Duodenal mucosa (tissue), 2 donors: ENCODE measurements around the gene TPRG1.

Experiments
- H3K27ac ChIP-seq: one replicate; pipeline ENCODE4 v1.7.0; 2013; ENCODE audit warnings: low read depth, low read length
- H3K27me3 ChIP-seq, 2 donors: one replicate each; pipeline ENCODE4 v1.7.0; 2013; ENCODE audit warnings: low read length in 2 of 2, control low read depth in 1 of 2; ENCODE audit not compliant: insufficient read depth in 2 of 2, control insufficient read depth in 1 of 2
- H3K36me3 ChIP-seq, 2 donors: one replicate each; pipeline ENCODE4 v1.7.0; 2013; ENCODE audit warnings: low read length in 2 of 2, control low read depth in 1 of 2; ENCODE audit not compliant: insufficient read depth in 2 of 2, control insufficient read depth in 1 of 2
- H3K4me1 ChIP-seq, 2 donors: one replicate each; pipeline ENCODE4 v1.7.0; 2013; ENCODE audit warnings: low read length in 2 of 2, control low read depth in 1 of 2; ENCODE audit not compliant: insufficient read depth in 2 of 2, control insufficient read depth in 1 of 2
- H3K4me3 ChIP-seq, 2 donors: one replicate each; pipeline ENCODE4 v1.7.0; 2013; ENCODE audit warnings: low read length in 2 of 2, low read depth in 1 of 2
- H3K9ac ChIP-seq, 2 donors: one replicate each; pipeline ENCODE4 v1.7.0; 2013; ENCODE audit warnings: low read length in 2 of 2, low read depth in 1 of 2
- H3K9me3 ChIP-seq, 2 donors: one replicate each; pipeline ENCODE4 v1.7.0; 2013; ENCODE audit warnings: low read length in 2 of 2, control low read depth in 1 of 2; ENCODE audit not compliant: control insufficient read depth in 1 of 2

TPRG1 gene

GRCh38 chr3:189249987-189250386 lies 78.2 kb downstream of the TPRG1 start:
- Histone ChIP-seq H3K27ac (no peak overlapping the region), H3K4me3 (no peak overlapping the region), H3K36me3 (no peaks in the 10 kb centered on the region), H3K9ac (no peak overlapping the region), H3K9me3 (no peaks in the 10 kb centered on the region), H3K4me1 (no peaks in the 10 kb centered on the region), H3K27me3 (no peaks in the 10 kb centered on the region)

GRCh38 chr3:189258261-189258660 lies 86.5 kb downstream of the TPRG1 start:
- no peaks in the 10 kb centered on the region for H3K36me3 ChIP-seq
- no peaks in the 10 kb centered on the region for H3K9me3 ChIP-seq
- no peaks in the 10 kb centered on the region for H3K4me1 ChIP-seq
- H3K4me3 ChIP-seq, result no peak overlapping the region
- H3K9ac ChIP-seq, result no peak overlapping the region
- no peak overlapping the region for H3K27ac ChIP-seq
- H3K27me3 ChIP-seq, result no peaks in the 10 kb centered on the region

GRCh38 chr3:189260556-189261493 lies 89.1 kb downstream of the TPRG1 start:
- no peaks in the 10 kb centered on the region for H3K9me3 ChIP-seq
- no peaks in the 10 kb centered on the region for H3K27me3 ChIP-seq
- no peak overlapping the region for H3K4me3 ChIP-seq
- H3K9ac ChIP-seq, result no peak overlapping the region
- H3K4me1 ChIP-seq, result no peaks in the 10 kb centered on the region
- no peak overlapping the region for H3K27ac ChIP-seq
- H3K36me3 ChIP-seq, result no peaks in the 10 kb centered on the region

- Histone ChIP-seq H3K36me3 (no peaks in the 10 kb centered on the region), H3K4me1 (no peaks in the 10 kb centered on the region), H3K4me3 (no peak overlapping the region), H3K27ac (no peak overlapping the region), H3K9ac (no peak overlapping the region), H3K27me3 (no peaks in the 10 kb centered on the region), H3K9me3 (no peaks in the 10 kb centered on the region)
Measured at GRCh38 chr3:189262746-189263145, 91.0 kb downstream of the TPRG1 start.

GRCh38 chr3:189267981-189268613 lies 96.3 kb downstream of the TPRG1 start:
- Histone ChIP-seq H3K9ac (no peak overlapping the region), H3K27ac (no peak overlapping the region), H3K36me3 (no peaks in the 10 kb centered on the region), H3K4me1 (no peaks in the 10 kb centered on the region), H3K4me3 (no peak overlapping the region), H3K9me3 (no peaks in the 10 kb centered on the region), H3K27me3 (no peaks in the 10 kb centered on the region)

GRCh38 chr3:189269365-189269764 lies 97.6 kb downstream of the TPRG1 start:
- H3K4me1 ChIP-seq, result no peaks in the 10 kb centered on the region
- no peaks in the 10 kb centered on the region for H3K9me3 ChIP-seq
- H3K27me3 ChIP-seq, result no peaks in the 10 kb centered on the region
- H3K36me3 ChIP-seq, result no peaks in the 10 kb centered on the region
- H3K9ac ChIP-seq, result no peak overlapping the region
- H3K4me3 ChIP-seq, result no peak overlapping the region
- no peak overlapping the region for H3K27ac ChIP-seq

- H3K9ac ChIP-seq, result no peak overlapping the region
- H3K4me1 ChIP-seq, result no peaks in the 10 kb centered on the region
- H3K27ac ChIP-seq, result no peak overlapping the region
- no peak overlapping the region for H3K4me3 ChIP-seq
- H3K27me3 ChIP-seq, result no peaks in the 10 kb centered on the region
- H3K36me3 ChIP-seq, result no peaks in the 10 kb centered on the region
- H3K9me3 ChIP-seq, result no peaks in the 10 kb centered on the region
Measured at GRCh38 chr3:189270248-189270832, 98.6 kb downstream of the TPRG1 start.

GRCh38 chr3:189272500-189273119 lies 100.8 kb downstream of the TPRG1 start:
- Histone ChIP-seq H3K27me3 (no peaks in the 10 kb centered on the region), H3K9me3 (no peaks in the 10 kb centered on the region), H3K27ac (no peak overlapping the region), H3K4me3 (no peak overlapping the region), H3K4me1 (no peaks in the 10 kb centered on the region), H3K36me3 (no peaks in the 10 kb centered on the region), H3K9ac (no peak overlapping the region)

GRCh38 chr3:189273736-189274135 lies 102.0 kb downstream of the TPRG1 start:
- no peaks in the 10 kb centered on the region for H3K9me3 ChIP-seq
- H3K27ac ChIP-seq, result no peak overlapping the region
- H3K4me3 ChIP-seq, result no peak overlapping the region
- no peaks in the 10 kb centered on the region for H3K36me3 ChIP-seq
- no peaks in the 10 kb centered on the region for H3K27me3 ChIP-seq
- no peaks in the 10 kb centered on the region for H3K4me1 ChIP-seq
- H3K9ac ChIP-seq, result no peak overlapping the region

GRCh38 chr3:189275182-189275581 lies 103.4 kb downstream of the TPRG1 start:
- Histone ChIP-seq H3K4me3 (no peak overlapping the region), H3K36me3 (no peaks in the 10 kb centered on the region), H3K27me3 (no peaks in the 10 kb centered on the region), H3K9me3 (no peaks in the 10 kb centered on the region), H3K9ac (no peak overlapping the region), H3K4me1 (no peaks in the 10 kb centered on the region), H3K27ac (no peak overlapping the region)
